ENCODE measurements around the gene HAP1. TPM values are rescaled to one million over a fixed set of nuclear protein-coding genes. Genes with fewer than 3 reads are reported as not detected.

Gene HAP1
- total and polyA plus RNA-seq, 3 donors from 2014 or later: 1.9 to 5.3 (median 2.9) TPM

- DNase-seq: no peak
- 87 to 98% methylated on average over 5 of the region's 5 CpGs for WGBS, 2 donors
- no peaks in the 10 kb centered on the region for H3K27me3 ChIP-seq
- no peaks in the 10 kb centered on the region for H3K36me3 ChIP-seq (ENCODE audit: low read depth, missing control alignments)
- intact Hi-C loops (cut with DNase I; ENCODE audit: low total_unique reads): no loop called here
- no peak for TF ChIP-seq POLR2A (IDR thresholded peaks at IDR 0.05)
- TF ChIP-seq CTCF (IDR thresholded peaks at IDR 0.05): no peak
- no peaks in the 10 kb centered on the region for H3K4me1 ChIP-seq
- no peaks in the 10 kb centered on the region for H3K9me3 ChIP-seq
- H3K4me3 ChIP-seq: no peak overlapping the region
- no peak overlapping the region for H3K27ac ChIP-seq
These were observed 9.3 kb downstream of the HAP1 start for GRCh38 chr17:41725134-41725533.

- Histone ChIP-seq H3K4me1 (no peaks in the 10 kb centered on the region), H3K27ac (no peak overlapping the region), H3K9me3 (no peaks in the 10 kb centered on the region), H3K36me3 (ENCODE audit: low read depth, missing control alignments) (no peaks in the 10 kb centered on the region), H3K4me3 (no peak overlapping the region), H3K27me3 (no peaks in the 10 kb centered on the region)
- TF ChIP-seq CTCF (IDR thresholded peaks at IDR 0.05) (no peak), POLR2A (IDR thresholded peaks at IDR 0.05) (no peak)
- intact Hi-C loops (cut with DNase I; ENCODE audit: low total_unique reads): no loop called here
- 58 to 63% methylated on average over 15 to 16 of the region's 17 CpGs for WGBS, 2 donors
- DNase-seq: no peak
These were observed 9.9 kb downstream of the HAP1 start for GRCh38 chr17:41724476-41725050.

- Histone ChIP-seq H3K36me3 (ENCODE audit: low read depth, missing control alignments) (no peaks in the 10 kb centered on the region), H3K4me3 (no peak overlapping the region), H3K4me1 (no peaks in the 10 kb centered on the region), H3K27me3 (no peaks in the 10 kb centered on the region), H3K9me3 (no peaks in the 10 kb centered on the region), H3K27ac (no peak overlapping the region)
- TF ChIP-seq POLR2A (IDR thresholded peaks at IDR 0.05) (no peak), CTCF (IDR thresholded peaks at IDR 0.05) (no peak)
- WGBS, 2 donors: 70 to 78% methylated on average over 7 to 12 of the region's 12 CpGs
- intact Hi-C loops (cut with DNase I; ENCODE audit: low total_unique reads): no loop called here
- DNase-seq: no peak
These were observed 10.5 kb downstream of the HAP1 start for GRCh38 chr17:41723801-41724475.

- intact Hi-C loops (cut with DNase I; ENCODE audit: low total_unique reads): no loop called here
These were observed 12.2 kb downstream of the HAP1 start for GRCh38 chr17:41722231-41722630.

More at GRCh38 chr17:41722231-41722630, 12.2 kb downstream of the HAP1 start:
- no peaks in the 10 kb centered on the region for H3K36me3 ChIP-seq (ENCODE audit: low read depth, missing control alignments)
- WGBS, 2 donors: 92 to 96% methylated on average over 7 of the region's 7 CpGs
- no peak for DNase-seq
- H3K4me1 ChIP-seq: no peaks in the 10 kb centered on the region
- H3K27me3 ChIP-seq: no peaks in the 10 kb centered on the region
- no peak overlapping the region for H3K27ac ChIP-seq
- no peaks in the 10 kb centered on the region for H3K9me3 ChIP-seq
- H3K4me3 ChIP-seq: no peak overlapping the region
- TF ChIP-seq CTCF (IDR thresholded peaks at IDR 0.05) (no peak), POLR2A (IDR thresholded peaks at IDR 0.05) (no peak)
